GM21367 (cell line): ENCODE data around the gene RBBP6.
"Not testable (repeated sequence)": the region's sequence is repeated elsewhere in the genome, so short reads cannot be mapped to it uniquely, and the experiment has no call there.

Experiments used
- ATAC-seq: cut with Tn5 transposase; IDR thresholded peaks from one replicate; pipeline ENCODE4 v1.9.1; 2021; ENCODE audit not compliant: unreplicated experiment

Gene RBBP6

DNA sequence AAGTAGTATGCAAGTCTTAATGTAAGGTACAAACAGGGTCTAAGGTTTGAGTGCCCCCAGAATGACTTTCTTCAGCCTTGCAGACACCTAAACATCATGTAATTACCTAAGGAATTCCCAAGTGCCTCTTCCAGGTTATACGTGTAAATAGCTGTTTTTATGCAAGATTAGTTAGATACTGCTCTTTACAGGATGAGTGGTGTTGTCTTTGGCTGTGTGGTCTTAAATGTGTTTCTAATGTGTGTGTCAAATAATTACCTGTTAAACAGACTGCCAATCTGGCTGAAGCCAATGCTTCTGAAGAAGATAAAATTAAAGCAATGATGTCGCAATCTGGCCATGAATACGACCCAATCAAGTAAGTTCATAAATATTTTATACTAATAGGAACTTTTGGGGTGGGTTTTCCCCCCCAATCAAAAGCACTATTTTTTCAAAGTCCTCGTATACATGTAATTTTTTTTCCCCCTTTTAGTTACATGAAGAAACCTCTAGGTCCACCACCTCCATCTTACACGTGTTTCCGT, 16.0 kb downstream of the RBBP6 start:
- ATAC-seq: no peak

DNA sequence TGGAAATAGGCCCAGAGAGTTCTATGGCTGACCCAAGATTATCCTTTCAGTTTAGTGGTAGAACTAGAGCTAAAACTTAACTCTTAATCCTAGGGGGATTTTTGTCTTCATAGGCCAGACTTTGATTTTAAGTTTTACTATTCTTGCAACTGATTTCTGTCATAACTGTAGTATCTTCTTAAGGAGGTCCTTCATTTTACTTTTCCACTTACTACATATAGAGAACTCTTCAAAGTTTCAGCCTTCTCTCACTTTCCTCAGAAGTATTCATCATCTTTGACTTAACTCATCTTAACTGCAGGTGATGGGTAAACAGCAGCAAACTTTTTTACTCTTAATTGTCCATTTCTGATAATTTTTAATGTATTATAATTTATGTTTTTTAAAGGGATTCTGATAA, 23.4 kb downstream of the RBBP6 start:
- no peak for ATAC-seq

DNA sequence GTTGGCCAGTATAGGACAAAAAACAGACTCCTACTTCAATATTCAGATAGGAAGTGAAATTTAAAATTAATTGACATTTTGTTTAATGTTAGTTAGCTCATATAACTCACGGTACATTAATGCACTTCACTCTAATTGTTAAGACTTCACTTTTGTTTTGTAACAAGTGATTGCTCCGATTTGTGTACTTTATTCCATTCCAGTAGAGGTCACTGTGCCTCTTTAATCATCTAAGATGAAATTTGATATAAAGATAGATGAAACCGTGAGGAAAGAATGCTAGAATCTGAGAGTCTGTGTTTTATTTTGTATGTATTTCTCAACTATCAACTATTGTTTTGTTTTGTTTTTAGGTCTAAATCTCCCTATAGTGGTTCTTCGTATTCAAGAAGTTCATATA, 29.0 kb downstream of the RBBP6 start:
- no peak for ATAC-seq

DNA sequence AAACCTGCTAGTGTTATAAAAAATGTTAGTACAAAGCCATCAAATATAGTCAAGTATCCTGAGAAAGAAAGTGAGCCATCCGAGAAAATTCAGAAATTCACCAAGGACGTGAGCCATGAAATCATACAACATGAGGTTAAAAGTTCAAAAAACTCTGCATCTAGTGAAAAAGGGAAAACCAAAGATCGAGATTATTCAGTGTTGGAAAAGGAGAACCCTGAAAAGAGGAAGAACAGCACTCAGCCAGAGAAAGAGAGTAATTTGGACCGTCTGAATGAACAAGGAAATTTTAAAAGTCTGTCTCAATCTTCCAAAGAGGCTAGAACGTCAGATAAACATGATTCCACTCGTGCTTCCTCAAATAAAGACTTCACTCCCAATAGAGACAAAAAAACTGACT, 31.7 kb downstream of the RBBP6 start:
- ATAC-seq: no peak

DNA sequence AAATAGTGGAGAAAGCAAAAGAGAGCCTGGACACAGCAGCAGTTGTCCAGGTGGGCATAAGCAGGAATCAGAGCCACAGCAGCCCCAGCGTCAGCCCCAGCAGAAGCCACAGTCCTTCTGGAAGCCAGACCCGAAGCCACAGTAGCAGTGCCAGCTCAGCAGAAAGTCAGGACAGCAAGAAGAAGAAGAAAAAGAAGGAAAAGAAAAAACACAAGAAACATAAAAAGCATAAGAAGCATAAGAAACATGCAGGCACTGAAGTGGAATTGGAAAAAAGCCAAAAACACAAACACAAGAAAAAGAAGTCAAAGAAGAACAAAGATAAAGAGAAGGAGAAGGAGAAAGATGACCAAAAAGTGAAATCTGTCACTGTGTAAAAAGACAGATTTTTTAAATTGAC, 32.7 kb downstream of the RBBP6 start:
- no peak for ATAC-seq

DNA sequence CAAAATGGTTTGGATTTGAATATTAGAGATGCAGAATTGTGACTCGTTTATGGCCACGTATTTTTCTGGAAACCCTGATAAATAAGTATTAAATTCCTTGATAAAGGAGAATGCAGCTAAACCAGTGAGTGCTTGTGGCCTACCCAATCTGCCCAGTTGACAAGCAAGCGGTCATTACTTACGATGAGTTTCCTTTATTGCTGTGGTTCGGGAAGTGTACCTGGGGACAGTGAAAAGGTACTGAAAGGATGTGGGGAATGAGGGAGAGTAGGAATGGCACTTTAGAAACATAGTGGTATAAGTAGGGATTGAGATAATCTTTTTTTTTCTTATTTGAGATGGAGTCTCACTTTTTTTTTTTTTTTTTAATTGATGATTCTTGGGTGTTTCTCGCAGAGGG, 33.8 kb downstream of the RBBP6 start:
- no peak for ATAC-seq

DNA sequence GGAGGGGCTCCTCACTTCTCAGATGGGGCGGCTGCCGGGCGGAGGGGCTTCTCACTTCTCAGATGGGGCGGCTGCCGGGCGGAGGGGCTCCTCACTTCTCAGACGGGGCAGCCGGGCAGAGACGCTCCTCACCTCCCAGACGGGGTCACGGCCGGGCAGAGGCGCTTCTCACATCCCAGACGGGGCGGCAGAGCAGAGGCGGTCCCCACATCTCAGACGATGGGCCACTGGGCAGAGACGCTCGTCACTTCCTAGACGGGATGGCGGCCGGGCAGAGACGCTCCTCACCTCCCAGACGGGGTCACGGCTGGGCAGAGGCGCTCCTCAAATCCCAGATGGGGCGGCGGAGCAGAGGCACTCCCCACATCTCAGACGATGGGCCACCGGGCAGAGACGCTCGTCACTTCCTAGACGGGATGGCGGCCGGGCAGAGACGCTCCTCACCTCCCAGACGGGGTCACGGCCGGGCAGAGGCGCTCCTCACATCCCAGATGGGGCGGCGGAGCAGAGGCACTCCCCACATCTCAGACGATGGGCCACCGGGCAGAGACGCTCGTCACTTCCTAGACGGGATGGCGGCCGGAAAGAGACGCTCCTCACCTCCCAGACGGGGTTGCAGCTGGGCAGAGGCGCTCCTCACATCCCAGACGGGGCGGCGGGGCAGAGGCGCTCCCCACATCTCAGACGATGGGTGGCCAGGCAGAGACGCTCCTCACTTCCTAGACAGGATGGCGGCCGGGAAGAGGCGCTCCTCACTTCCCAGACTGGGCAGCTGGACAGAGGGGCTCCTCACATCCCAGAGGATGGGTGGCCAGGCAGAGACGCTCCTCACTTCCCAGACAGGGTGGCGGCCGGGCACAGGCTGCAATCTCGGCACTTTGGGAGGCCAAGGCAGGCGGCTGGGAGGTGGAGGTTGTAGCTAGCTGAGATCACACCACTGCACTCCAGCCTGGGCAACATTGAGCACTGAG, 35.4 kb downstream of the RBBP6 start:
- not testable (repeated sequence) for ATAC-seq

DNA sequence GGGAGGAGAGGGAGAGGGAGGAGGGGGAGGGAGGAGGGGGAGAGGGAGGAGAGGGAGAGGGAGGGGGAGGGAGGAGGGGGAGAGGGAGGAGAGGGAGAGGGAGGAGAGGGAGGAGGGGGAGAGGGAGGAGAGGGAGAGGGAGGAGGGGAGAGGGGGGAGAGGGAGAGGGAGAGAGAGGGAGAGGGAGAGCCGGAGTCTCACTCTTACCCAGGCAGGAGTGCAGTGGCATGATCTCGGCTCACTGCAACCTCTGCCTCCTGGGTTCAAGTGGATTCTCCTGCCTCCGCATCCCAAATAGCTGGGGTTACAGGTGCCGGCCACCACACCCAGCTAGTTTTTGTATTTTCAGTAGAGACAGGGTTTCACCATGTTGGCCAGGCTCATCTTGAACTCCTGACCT, 36.4 kb downstream of the RBBP6 start:
- not testable (repeated sequence) for ATAC-seq

DNA sequence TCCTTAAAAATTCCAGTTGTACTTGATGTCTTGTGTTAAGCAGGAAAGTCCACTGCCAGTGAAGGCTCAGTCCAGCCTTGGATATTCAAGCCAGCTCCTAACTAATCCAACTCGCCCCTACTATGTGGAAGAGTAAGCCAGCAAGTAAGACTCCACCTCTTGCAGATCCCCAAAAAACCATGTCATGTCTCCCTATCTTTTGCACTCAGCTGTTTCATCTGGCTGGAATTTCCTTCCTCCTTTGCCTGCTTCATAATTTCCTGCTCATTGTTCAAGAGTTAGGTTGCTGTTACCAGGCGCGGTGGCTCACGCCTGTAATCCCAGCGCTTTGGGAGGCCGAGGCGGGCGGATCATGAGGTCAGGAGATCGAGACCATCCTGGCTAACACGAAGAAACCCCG, 37.8 kb downstream of the RBBP6 start:
- no peak for ATAC-seq

DNA sequence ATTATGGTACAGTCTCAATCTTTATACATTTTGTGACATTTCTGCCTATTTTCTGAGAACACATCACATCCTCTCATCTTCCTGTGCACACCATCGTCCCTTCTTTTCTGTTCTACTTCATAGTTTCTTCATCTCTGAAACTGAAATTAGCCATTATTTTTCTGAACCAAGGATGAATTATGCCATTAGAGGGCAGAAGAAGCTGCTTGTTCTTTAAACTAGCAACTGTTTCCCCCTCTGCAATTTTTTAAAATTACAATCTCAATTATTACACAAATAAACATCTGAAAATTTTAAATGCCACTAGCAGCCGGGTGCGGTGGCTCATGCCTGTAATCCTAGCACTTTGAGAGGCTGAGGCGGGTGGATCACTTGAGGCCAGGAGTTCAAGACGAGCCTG, 41.3 kb downstream of the RBBP6 start:
- ATAC-seq: no peak

DNA sequence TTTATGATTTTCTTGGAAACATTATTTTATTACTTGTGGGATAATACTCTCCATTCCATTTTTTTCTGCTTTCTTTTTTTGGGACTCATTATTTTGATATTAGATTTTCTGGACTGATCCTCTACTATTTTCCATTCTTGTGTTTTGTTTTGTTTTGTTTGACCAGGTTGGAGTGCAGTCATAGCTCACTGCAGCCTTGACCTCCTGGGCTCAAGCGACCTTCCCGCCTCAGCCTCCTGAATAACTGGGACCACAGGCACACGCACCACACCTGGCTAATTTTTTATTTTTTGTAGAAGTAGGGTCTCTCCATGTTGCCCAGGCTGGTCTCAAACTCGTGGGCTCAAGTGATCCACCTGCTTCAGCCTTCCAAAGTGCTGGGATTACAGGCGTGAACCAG, 44.1 kb downstream of the RBBP6 start:
- no peak for ATAC-seq

DNA sequence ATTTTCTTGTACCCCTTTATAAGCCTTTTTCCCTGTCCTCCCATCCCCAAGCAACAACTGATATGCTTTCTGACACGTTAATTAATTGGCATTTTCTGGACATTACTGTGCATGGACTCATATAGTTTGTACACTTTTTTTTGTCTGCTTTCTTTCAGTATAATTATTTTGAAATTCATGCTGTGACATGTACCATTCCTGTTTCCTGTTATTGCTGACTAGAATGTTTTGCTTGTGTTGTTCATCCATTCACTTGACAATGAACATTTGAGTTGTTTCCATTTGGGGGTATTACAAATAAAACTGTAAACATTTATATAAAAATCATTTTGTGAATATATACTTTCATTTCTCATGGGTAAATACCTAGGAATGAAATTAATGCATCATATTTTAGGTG, 50.6 kb downstream of the RBBP6 start:
- no peak for ATAC-seq

DNA sequence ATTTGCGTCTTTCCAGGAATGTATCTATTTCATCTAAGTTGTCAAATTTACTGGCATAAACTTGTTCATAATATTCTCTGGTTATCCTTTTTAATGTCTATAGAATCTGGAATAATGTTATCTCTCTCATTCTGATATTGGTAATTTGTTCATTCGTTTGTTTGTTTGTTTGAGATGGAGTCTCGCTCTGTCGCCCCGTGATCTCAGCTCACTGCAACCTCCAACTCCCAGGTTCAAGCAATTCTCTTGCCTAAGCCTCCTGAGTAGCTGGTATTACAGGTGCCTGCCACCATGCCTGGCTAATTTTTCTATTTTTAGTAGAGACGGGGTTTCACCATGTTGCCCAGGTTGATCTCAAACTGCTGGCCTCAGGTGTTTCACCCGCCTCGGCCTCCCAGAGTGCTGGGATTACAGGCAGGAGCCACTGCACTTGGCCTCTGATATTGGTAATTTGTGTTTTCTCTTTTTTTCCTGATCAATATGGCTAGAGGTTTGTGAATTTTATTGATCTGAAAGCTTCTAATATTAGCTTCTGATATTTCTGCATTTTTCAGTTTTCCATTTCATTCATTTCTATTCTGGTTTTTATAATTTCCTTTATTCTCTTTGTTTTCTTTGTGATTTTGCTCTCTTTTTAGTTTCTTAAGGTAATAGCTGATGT, 59.5 kb downstream of the RBBP6 start:
- ATAC-seq: no peak

DNA sequence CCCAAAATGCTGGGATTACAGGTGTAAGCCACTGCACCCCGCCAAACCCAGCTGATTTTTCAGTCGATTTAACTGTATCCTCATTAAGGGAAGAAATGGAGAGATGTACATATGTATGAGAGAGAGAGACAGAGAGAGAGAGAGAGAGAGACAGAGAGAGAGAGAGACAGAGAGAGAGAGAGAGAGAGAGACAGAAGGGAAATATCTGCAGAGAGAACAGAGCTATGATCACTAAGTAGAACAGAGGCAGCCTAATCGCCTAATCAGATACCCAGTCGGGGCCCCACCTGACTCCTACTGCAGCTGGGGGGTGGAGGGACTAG, 70.0 kb downstream of the RBBP6 start:
- ATAC-seq: no peak

DNA sequence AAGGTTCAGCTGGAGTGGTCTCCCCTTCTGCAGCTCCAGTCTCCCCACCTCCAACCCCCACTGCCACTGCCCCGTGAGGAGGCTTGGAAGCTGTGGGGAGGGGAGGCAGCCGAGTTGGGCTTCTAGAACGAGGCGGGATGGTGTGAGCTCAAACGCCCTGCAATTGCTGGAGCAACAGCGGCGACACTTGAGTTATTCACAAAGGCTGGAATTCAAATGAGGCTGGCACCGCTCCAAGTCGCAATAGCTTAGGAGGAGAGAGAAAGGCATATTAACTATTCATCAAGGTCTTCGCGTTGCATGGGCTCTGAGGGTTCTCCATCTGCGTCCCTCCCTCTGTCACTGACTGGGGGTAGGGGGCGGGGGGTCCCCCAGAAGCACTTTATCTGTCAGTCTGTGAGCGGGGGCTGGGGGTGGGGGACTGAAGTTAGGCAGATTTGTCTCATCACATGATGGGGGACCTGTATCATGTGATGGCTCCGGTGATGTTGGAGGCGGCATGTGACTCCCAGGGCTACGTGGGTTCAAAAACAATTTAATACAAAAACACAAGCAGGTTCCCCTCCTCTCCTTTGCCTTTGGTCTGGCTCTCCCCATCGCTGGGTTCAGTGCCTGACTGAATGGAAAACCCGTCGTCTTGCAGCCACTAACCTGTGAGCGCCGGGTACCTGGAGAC, 70.5 kb downstream of the RBBP6 start:
- ATAC-seq: no peak

DNA sequence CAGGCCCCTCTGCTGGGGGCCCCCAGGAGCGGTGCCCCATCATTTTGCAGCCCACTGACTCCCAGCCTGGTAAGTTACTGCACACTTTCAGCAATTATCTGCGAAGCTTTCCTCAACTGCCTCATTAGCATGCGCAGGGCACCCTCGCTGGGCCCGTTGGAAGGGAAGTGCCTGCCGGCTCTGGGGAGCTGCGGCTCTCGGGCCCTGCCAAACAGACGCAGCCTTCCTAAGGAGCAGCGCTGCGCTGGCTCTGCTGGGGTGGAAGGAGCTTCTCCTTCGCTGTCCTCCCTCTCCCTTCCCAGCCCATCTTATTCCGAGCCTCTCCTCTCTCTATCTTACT, 71.0 kb downstream of the RBBP6 start:
- ATAC-seq: no peak

DNA sequence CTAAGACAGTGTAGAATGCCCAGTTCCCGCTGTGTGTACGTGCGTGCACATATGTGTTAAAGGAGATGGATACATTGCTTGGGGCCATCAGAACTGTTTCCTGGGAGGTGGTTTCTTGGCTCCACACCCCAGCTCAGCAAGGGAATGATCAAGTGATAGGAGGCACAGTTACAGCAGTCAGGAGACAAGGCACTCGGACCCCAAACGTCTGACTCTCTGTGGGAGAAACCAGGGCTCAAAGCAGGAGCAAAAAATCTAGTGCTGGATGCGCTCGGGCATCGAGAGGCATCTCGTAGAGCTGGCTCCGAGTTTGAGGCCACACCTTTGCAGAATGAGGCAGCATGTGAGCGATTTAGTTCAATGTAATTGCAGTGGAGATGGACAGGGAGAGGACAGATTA, 71.9 kb downstream of the RBBP6 start:
- ATAC-seq: no peak

DNA sequence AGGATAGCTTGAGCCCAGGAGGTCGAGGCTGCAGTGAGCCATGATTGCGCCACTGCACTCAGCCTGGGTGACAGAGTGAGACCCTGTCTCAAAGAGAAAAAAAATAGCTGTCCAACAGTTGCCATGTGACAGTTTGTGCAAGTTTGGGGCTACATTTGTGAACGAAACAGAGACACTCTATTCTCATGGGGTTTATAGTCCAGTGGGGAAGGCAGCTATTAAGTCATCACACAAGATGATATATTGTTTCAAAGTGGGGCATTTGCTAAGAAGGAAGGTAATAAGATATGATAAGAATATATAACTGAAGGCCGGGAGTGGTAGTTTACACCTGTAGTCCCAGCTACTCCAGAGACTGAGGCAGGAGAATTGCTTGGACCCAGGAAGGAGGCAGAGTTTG, 73.3 kb downstream of the RBBP6 start:
- no peak for ATAC-seq

DNA sequence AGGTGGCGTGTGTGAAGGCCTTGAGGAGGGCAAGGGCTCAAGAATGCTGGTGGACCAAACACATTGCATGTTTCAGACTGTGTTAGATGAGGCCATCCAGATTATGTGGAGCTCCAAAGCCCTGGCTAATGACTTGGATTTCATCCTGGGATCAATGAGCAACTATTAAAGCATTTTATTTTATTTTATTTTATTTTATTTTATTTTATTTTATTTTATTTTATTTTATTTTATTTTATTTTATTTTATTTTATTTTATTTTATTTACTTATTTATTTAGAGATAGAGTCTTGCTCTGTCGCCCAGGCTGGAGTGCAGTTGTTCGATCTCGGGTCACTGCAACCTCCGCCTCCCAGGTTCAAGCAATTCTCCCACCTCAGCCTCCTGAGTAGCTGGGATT, 73.9 kb downstream of the RBBP6 start:
- ATAC-seq: not testable (repeated sequence)

DNA sequence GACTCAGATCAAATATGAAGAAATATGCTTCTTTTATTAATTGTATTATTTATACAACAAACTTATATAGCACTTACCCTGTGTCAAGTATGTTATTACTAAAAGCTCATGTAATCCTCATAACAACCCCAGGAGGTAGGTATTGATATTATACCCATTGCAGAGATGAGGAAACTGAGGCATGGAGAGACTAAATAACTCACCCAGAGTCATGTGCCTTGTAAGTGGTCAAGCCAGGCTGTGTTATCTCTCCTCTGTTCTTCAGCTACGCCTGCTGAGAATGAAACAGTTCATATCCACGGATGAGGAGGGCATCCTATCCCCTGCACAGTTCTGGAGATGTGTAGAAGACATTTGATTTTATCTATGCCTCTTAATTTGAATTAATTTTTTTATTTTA, 78.1 kb downstream of the RBBP6 start:
- ATAC-seq: no peak
